GM04504 (cell line): ENCODE data around the gene PRKN.

ENCODE experiments used
- DNase-seq: peaks from one replicate; pipeline ENCODE4 v3.0.0-alpha.2; 2012; ENCODE audit warnings: low read depth

Gene PRKN

GRCh38 chr6:161376367-161376766 is 1351.2 kb downstream of the PRKN start:
- DNase-seq = no peak

DNA sequence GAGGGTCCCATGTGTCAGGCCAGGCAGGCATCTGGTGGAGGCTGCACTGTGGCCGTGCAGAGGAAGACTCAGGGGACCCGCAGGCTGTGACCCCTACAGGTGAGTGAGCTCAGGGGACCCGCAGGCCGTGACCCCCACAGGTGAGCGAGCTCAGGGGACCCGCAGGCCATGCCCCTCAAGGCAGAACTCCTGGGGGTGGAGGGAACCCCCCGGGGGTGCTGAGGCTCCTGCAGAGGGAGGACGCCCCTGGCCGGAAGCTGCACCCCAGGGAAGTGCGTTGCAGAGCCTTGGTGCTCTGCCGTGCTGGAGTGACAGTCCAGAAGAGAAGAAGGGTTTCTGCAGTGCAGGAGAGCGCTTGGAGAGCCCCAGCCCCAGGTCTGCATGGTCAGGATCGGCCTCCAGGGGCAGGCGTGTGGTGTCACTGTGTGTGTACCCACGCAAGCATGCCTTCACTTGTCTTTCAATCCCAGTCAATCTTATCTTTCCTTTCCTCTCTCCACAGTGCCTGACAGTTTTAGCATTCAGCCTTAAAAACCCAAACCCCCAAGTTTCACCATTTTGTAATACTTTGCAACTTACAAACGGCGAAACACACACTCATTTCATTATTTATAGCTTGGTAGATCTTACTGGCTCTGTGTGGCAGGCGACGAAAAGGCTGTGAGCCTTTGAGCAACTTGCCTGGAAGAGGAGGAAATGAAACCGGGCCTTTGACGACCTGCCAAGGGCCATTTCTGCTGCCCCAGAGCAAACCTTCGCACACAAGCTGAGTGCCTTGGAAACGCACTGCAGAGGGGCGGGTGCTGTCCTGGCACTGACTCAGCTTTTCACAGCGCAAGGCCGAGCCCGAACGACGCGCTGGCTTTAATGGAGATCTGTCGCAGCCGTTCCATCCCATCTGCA is 1352.3 kb downstream of the PRKN start:
- no peak for DNase-seq

DNA sequence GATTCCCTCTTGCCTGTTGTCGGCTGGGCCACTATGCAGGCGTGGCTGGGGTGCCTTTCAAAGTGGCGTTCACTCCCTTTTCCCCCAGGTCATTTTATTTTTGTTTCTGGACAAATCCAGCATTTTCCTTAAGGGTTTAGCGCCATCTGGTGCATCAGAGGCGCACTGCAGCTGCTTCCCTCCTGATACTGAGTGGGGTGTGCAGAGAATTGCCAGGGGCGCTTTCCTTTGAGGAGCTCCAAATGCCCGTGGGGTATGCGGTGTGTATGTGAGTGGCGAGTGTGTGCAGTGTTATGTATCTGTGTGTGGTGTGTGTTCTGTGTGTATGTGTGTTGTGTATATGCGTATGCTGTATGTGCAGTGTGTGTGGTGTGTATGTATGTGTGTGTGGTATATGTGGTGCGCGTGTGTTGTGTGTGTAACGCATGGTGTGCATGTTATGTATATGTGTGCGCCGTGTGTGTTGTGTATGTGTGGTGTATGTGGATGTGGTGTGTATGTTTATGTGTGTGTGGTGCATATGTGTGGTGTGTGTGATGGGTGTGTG is 1353.6 kb downstream of the PRKN start:
- DNase-seq = no peak

DNA sequence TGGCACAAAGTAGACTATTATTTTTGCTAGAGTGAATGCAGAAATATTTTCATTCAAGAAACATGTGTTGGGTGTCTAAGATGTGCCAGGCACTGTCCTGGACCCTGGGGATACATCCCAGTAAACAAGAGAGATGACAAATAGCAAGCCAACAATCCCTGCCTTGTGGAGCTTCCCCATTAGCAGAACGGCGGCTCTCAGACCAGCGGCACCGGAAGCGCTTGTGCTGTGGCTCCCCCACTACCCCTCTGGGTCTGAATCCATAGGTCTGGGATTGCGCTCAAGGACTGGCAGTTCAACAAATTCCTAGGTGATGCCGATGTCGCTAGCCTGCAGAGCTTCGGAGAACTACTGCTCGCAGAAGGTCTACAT is 1355.2 kb downstream of the PRKN start:
- DNase-seq = no peak

DNA sequence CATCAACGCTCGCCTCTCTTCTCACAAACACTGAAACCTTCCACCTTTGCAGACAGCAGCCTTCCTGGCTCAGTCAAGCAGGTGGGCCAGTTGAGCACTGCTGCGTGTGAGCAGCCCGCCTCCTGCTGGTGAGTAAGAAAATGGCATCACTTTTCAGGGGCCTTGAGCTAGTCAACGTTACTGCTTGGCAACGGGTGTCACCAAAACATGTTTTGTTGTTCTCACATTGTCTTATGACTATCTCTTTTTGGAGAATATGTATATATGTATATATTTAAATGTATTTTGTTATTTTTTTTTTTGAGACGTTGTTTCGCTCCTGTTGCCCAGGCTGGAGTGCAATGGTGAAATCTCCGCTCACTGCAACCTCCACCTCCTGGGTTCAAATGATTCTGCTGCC is 1356.7 kb downstream of the PRKN start:
- DNase-seq = peak; percentile 42

- peak; percentile 83 for DNase-seq
Observed at GRCh38 chr6:161369339-161369738, 1358.2 kb downstream of the PRKN start.

GRCh38 chr6:161368514-161368913 is 1359.1 kb downstream of the PRKN start:
- no peak for DNase-seq

DNA sequence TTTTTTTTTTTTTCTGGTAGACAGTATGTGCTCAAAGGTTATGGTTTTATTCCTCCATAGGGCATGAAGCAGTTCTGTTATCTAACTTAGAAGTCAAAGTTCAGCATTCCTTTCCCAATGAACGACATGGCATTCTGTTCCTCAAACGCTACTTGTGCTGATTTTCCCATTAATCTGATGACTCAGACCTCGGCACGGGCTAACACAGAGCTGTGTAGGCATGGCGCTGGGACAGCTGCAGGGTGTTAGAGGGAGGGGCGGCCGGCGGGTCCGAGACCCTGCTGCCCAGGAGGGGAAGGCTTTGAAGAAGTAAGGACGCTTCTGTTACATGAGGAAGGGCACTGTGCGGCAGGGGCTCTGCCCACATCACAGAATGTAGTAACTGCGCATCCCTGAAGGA is 1360.1 kb downstream of the PRKN start:
- no peak for DNase-seq

GRCh38 chr6:161366301-161366923 is 1361.2 kb downstream of the PRKN start:
- DNase-seq = no peak

DNA sequence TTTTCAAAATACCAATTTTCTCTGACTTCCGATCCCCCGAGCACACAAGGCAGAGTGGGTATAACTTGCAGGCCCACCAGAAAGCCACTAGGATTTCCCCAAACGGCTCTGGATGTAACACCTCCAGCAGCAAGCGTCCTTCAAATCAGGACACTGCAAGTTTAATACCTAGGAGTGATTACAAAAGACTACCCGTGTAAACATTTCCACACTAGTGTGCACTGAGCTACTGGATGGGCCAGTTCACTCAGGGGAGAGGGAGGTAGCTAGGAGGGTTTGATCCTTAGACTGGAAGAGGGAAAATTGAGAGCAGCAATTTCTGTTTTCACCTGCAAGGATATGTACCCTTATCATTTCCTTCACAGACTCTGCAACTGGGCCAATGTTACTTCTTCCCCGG is 1361.9 kb downstream of the PRKN start:
- no peak for DNase-seq

- no peak for DNase-seq
Observed at GRCh38 chr6:161363286-161363685, 1364.3 kb downstream of the PRKN start.

DNA sequence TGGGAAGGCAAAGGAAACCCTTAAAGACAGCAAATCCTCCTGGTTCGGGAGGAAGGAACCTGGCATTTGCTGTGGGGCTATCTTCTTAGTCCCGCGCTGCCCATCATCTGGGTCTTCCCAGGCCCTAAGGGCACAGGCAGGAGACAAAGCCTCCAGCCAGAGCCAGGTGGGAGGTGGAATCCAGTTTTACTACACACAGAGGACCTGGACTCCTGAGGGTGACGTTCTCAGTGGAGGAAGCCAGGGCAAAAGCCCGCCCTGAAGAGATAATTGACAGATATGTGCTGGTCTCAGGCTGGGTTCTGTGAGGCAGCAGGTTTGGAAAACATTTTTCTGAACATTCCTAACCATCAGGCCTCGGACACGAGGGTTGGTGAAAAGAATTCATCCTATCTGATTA is 1365.3 kb downstream of the PRKN start:
- no peak for DNase-seq

DNA sequence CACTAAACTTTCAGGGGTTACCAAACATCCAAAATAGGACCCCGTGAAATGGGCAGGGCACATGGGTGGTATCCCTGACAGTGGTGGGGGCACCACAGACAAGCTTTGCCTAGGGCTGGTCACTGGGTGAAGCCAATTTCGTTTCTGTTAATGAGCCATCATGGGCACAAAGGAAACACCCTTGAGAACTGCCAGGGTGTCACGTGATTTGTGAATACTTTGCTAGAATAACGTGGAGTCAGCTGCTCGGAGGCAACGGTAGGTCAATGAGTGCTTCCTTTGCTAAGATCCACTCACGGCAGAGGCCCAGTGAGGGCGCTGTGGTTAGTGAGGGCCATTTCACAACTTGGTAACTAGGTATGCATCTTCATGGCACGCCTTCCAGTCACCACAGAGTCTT is 1366.0 kb downstream of the PRKN start:
- DNase-seq = no peak

- no peak for DNase-seq
Observed at GRCh38 chr6:161360520-161360919, 1367.0 kb downstream of the PRKN start.

DNA sequence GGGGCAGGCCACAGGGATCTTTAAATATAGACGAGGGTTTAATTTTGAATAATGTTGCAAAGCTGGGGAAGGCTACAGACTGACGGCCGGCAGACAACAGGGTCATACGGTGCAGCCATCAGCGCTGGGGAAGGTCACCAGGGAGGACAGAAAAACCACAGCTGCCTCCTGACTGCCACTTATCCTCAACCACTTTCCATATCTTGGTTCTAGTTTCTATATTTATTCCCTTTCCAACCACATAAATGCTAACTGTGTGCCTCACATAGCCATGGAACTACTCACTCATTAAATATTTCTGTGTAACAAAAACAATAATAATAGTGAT is 1368.0 kb downstream of the PRKN start:
- no peak for DNase-seq

DNA sequence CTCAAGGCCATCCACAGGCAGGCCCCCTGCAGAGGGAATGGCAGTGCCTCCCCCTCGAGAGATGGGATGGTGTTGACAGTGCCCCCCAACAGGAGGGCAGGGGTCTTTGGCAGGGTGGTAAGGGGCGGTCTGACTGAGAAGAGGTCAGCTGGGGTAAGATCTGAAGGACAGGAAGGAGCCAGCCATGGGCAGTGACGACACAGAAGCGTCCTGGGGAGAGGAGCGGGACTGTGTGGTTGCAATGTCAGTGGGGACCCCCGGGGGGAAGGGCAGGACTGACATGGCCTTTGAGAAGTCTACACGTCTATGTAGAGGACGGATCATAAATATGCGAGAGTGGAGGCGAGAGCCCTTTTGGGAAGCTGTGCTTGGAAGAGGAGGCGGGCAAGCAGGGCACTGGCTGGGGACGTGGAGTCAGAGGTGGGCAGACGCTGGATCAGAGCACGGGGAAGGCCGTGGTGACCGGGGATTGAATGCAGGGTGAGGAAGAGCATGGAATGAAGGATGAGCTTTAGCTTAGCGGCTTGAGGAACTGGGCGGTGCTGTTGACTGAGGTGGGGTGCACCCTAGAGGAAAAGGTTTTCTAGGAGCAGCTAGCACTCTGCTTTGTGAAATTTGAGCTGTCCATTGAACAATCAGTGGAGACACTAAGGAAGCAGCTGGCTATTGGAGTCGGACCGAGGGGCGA is 1371.3 kb downstream of the PRKN start:
- no peak for DNase-seq

DNA sequence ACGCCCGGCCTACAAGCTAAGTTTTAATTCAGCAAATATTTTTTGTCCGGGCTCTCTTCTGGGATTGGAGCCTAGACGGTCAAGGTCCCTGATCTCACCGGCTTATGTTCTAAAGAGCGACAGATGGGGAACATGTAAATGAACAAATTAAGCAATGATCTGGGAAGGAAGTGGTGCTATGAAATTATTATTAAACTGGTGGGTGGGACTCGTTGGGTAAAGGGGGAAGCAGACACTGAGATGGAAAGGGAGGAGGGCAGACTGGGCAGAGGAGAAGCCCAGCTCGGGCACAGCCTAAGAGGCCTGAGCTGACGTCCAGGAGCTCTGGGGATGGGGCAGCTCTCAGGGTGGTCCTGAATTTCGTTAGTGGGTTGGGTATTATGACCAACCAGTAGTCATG is 1371.9 kb downstream of the PRKN start:
- DNase-seq = no peak

GRCh38 chr6:161354956-161355355 is 1372.6 kb downstream of the PRKN start:
- DNase-seq = no peak

- DNase-seq = no peak
Observed at GRCh38 chr6:161354276-161354840, 1373.2 kb downstream of the PRKN start.

- no peak for DNase-seq
Observed at GRCh38 chr6:161353208-161353613, 1374.4 kb downstream of the PRKN start.

GRCh38 chr6:161351858-161352257 is 1375.7 kb downstream of the PRKN start:
- no peak for DNase-seq

DNA sequence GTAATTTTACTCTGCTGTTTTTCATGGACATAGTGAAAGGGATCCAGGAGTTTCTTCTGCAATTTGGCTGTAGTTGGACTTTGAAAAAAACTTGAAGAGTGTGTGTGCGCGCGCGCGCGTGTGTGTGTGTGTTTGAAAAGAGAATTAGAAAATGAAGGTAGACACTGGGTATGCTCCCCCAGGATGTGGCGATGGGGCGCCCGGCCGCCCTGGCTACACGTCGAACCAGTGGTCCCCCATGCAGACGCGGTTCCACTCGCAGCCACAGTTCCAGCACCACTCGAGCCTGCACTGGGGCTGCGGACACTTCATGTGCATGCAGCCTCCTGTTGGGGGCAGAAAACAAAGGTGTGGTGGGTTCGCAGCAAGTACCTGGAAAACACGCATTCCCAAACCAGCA is 1377.7 kb downstream of the PRKN start:
- DNase-seq = no peak

DNA sequence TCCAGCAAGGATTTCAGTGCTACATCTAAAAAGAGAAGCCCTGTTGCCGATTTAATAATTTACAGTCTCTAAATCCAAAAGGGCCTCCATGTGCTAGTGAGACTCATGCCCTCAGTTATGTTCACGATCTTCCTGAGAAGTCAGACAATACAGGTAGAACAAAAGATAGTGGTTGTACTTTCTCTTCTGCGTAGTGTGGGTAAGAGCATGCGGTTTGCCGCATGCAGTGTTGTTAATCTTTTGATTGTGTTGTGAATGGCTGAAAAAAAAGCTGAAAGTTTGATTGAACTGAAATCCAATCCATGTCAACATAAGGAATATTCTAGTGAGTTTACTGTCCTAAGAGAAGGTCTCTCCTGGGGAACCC is 1379.0 kb downstream of the PRKN start:
- DNase-seq = no peak
